Mucosa of rectum (tissue), 2 donors: ENCODE data around the gene SMIM15.

ENCODE experiments used
- H3K27ac ChIP-seq, 2 donors: one replicate each; pipeline ENCODE4 v1.7.0; 2013; ENCODE audit warnings: inconsistent platforms in 2 of 2, low read depth in 2 of 2, low read length in 2 of 2
- H3K27me3 ChIP-seq, 2 donors: one replicate each; pipeline ENCODE4 v1.7.0; 2013; ENCODE audit warnings: low read length in 2 of 2; ENCODE audit not compliant: control insufficient read depth in 2 of 2, insufficient read depth in 2 of 2
- H3K36me3 ChIP-seq, 2 donors: one replicate each; pipeline ENCODE4 v1.7.0; 2013; ENCODE audit warnings: low read length in 2 of 2; ENCODE audit not compliant: control insufficient read depth in 2 of 2, insufficient read depth in 2 of 2
- H3K4me1 ChIP-seq, 2 donors: one replicate each; pipeline ENCODE4 v1.7.0; 2013; ENCODE audit warnings: low read length in 2 of 2, mild to moderate bottlenecking in 1 of 2; ENCODE audit not compliant: control insufficient read depth in 2 of 2, insufficient read depth in 2 of 2
- H3K4me3 ChIP-seq, 2 donors: one replicate each; pipeline ENCODE4 v1.7.0; 2013; ENCODE audit warnings: low read length in 2 of 2
- H3K9ac ChIP-seq, 2 donors: one replicate each; pipeline ENCODE4 v1.7.0; 2013; ENCODE audit warnings: low read length in 2 of 2, low read depth in 1 of 2, mild to moderate bottlenecking in 1 of 2
- H3K9me3 ChIP-seq, 2 donors: one replicate each; pipeline ENCODE4 v1.7.0; 2013; ENCODE audit warnings: low read length in 2 of 2; ENCODE audit not compliant: control insufficient read depth in 2 of 2
- donor health status: healthy.
- donor health status: Normal muscosa, but diverticular disease.

Gene SMIM15

GRCh38 chr5:61139094-61139873, 23.0 kb downstream of the SMIM15 start:
- no peaks in the 10 kb centered on the region for H3K4me1 ChIP-seq
- no peaks in the 10 kb centered on the region for H3K9me3 ChIP-seq
- no peak overlapping the region for H3K4me3 ChIP-seq
- H3K36me3 ChIP-seq = no peaks in the 10 kb centered on the region
- H3K9ac ChIP-seq = no peak overlapping the region
- no peak overlapping the region for H3K27ac ChIP-seq
- no peaks in the 10 kb centered on the region for H3K27me3 ChIP-seq

GRCh38 chr5:61137835-61138234, 24.4 kb downstream of the SMIM15 start:
- Histone ChIP-seq H3K36me3 (no peaks in the 10 kb centered on the region), H3K27me3 (no peaks in the 10 kb centered on the region), H3K4me3 (no peak overlapping the region), H3K27ac (no peak overlapping the region), H3K9me3 (no peaks in the 10 kb centered on the region), H3K4me1 (no peaks in the 10 kb centered on the region), H3K9ac (no peak overlapping the region)

GRCh38 chr5:61132559-61132958, 29.7 kb downstream of the SMIM15 start:
- no peak overlapping the region for H3K27ac ChIP-seq
- no peak overlapping the region for H3K9ac ChIP-seq
- no peaks in the 10 kb centered on the region for H3K9me3 ChIP-seq
- H3K4me1 ChIP-seq = no peaks in the 10 kb centered on the region
- H3K27me3 ChIP-seq = no peaks in the 10 kb centered on the region
- no peaks in the 10 kb centered on the region for H3K36me3 ChIP-seq
- no peak overlapping the region for H3K4me3 ChIP-seq

- Histone ChIP-seq H3K27me3 (no peaks in the 10 kb centered on the region), H3K36me3 (no peaks in the 10 kb centered on the region), H3K4me3 (no peak overlapping the region), H3K9ac (no peak overlapping the region), H3K9me3 (no peaks in the 10 kb centered on the region), H3K27ac (no peak overlapping the region), H3K4me1 (no peaks in the 10 kb centered on the region)
These were observed 32.0 kb downstream of the SMIM15 start for GRCh38 chr5:61130289-61130688.

GRCh38 chr5:61123145-61123544, 39.1 kb downstream of the SMIM15 start:
- H3K27me3 ChIP-seq = no peaks in the 10 kb centered on the region
- no peaks in the 10 kb centered on the region for H3K36me3 ChIP-seq
- peak overlapping the region; percentile 59 to 67 for H3K27ac ChIP-seq
- H3K9me3 ChIP-seq = no peaks in the 10 kb centered on the region
- H3K4me3 ChIP-seq = peak overlapping the region; percentile 2 to 40
- H3K9ac ChIP-seq = no peak overlapping the region
- H3K4me1 ChIP-seq = peaks cover 0 to 3% of the 10 kb centered on the region in 2 donors

GRCh38 chr5:61120534-61120933, 41.7 kb downstream of the SMIM15 start:
- Histone ChIP-seq H3K4me1 (peaks cover 0 to 6% of the 10 kb centered on the region in 2 donors), H3K36me3 (no peaks in the 10 kb centered on the region), H3K9ac (no peak overlapping the region), H3K27me3 (no peaks in the 10 kb centered on the region), H3K9me3 (no peaks in the 10 kb centered on the region), H3K27ac (no peak overlapping the region), H3K4me3 (no peak overlapping the region)

- Histone ChIP-seq H3K4me1 (peaks cover 0 to 6% of the 10 kb centered on the region in 2 donors), H3K9ac (no peak overlapping the region), H3K27me3 (no peaks in the 10 kb centered on the region), H3K36me3 (no peaks in the 10 kb centered on the region), H3K9me3 (no peaks in the 10 kb centered on the region), H3K27ac (no peak overlapping the region), H3K4me3 (no peak overlapping the region)
These were observed 43.2 kb downstream of the SMIM15 start for GRCh38 chr5:61119066-61119465.

- Histone ChIP-seq H3K27me3 (no peaks in the 10 kb centered on the region), H3K9me3 (no peaks in the 10 kb centered on the region), H3K4me1 (peaks cover 0 to 3% of the 10 kb centered on the region in 2 donors), H3K9ac (no peak overlapping the region), H3K4me3 (no peak overlapping the region), H3K36me3 (no peaks in the 10 kb centered on the region), H3K27ac (no peak overlapping the region)
These were observed 46.3 kb downstream of the SMIM15 start for GRCh38 chr5:61115968-61116367.

GRCh38 chr5:61114441-61114840, 47.8 kb downstream of the SMIM15 start:
- no peaks in the 10 kb centered on the region for H3K27me3 ChIP-seq
- no peak overlapping the region for H3K27ac ChIP-seq
- no peak overlapping the region for H3K9ac ChIP-seq
- peaks cover 0 to 3% of the 10 kb centered on the region in 2 donors for H3K4me1 ChIP-seq
- H3K9me3 ChIP-seq = no peaks in the 10 kb centered on the region
- no peak overlapping the region for H3K4me3 ChIP-seq
- no peaks in the 10 kb centered on the region for H3K36me3 ChIP-seq
